ENCODE measurements around the gene TTC39C. TPM values are rescaled to one million over a fixed set of nuclear protein-coding genes. Genes with fewer than 3 reads are reported as not detected.
"Not testable (repeated sequence)": the region's sequence is repeated elsewhere in the genome, so short reads cannot be mapped to it uniquely, and the experiment has no call there.

TTC39C gene
- total RNA-seq, 1 experiment from 2014 or later, result not detected

GRCh38 chr18:24071029-24071428 is 56.5 kb downstream of the TTC39C start:
- no peaks in the 10 kb centered on the region for H3K36me3 ChIP-seq (ENCODE audit: insufficient read depth, low read length)

GRCh38 chr18:24071779-24072178 is 57.2 kb downstream of the TTC39C start:
- Histone ChIP-seq H3K9ac (ENCODE audit: low read length) (no peak overlapping the region), H4K20me1 (ENCODE audit: insufficient read depth, low read depth, low read length) (no peaks in the 10 kb centered on the region), H3K27ac (ENCODE audit: low read length) (no peak overlapping the region), H3K36me3 (ENCODE audit: insufficient read depth, low read length) (no peaks in the 10 kb centered on the region), H3K4me1 (ENCODE audit: low read length) (no peaks in the 10 kb centered on the region), H3K27me3 (ENCODE audit: low read length) (no peaks in the 10 kb centered on the region), H3K79me2 (ENCODE audit: low read length) (no peaks in the 10 kb centered on the region), H3K9me3 (ENCODE audit: low read length) (no peaks in the 10 kb centered on the region), H2AFZ (ENCODE audit: low read length) (no peak overlapping the region), H3K4me2 (ENCODE audit: low read depth, low read length, poor library complexity, severe bottlenecking) (no peak overlapping the region), H3K9me2 (replicated peaks; ENCODE audit: insufficient read depth, low read length) (no peaks in the 10 kb centered on the region), H3K4me3 (ENCODE audit: low read length) (no peak overlapping the region)
- no peak for DNase-seq

More at GRCh38 chr18:24071029-24071428, 56.5 kb downstream of the TTC39C start:
- Histone ChIP-seq H3K79me2 (ENCODE audit: low read length) (no peaks in the 10 kb centered on the region), H3K4me2 (ENCODE audit: low read depth, low read length, poor library complexity, severe bottlenecking) (no peak overlapping the region), H3K4me1 (ENCODE audit: low read length) (no peaks in the 10 kb centered on the region), H3K9me3 (ENCODE audit: low read length) (no peaks in the 10 kb centered on the region), H4K20me1 (ENCODE audit: insufficient read depth, low read depth, low read length) (no peaks in the 10 kb centered on the region), H3K27me3 (ENCODE audit: low read length) (no peaks in the 10 kb centered on the region), H3K4me3 (ENCODE audit: low read length) (no peak overlapping the region), H3K9me2 (replicated peaks; ENCODE audit: insufficient read depth, low read length) (no peaks in the 10 kb centered on the region), H3K27ac (ENCODE audit: low read length) (no peak overlapping the region), H3K9ac (ENCODE audit: low read length) (no peak overlapping the region), H2AFZ (ENCODE audit: low read length) (no peak overlapping the region)
- DNase-seq, result no peak

- Histone ChIP-seq H3K27me3 (ENCODE audit: low read length) (no peaks in the 10 kb centered on the region), H4K20me1 (ENCODE audit: insufficient read depth, low read depth, low read length) (no peaks in the 10 kb centered on the region), H2AFZ (ENCODE audit: low read length) (no peak overlapping the region), H3K4me1 (ENCODE audit: low read length) (no peaks in the 10 kb centered on the region), H3K79me2 (ENCODE audit: low read length) (no peaks in the 10 kb centered on the region), H3K27ac (ENCODE audit: low read length) (no peak overlapping the region), H3K9me2 (replicated peaks; ENCODE audit: insufficient read depth, low read length) (no peaks in the 10 kb centered on the region), H3K4me3 (ENCODE audit: low read length) (no peak overlapping the region), H3K4me2 (ENCODE audit: low read depth, low read length, poor library complexity, severe bottlenecking) (no peak overlapping the region), H3K36me3 (ENCODE audit: insufficient read depth, low read length) (no peaks in the 10 kb centered on the region), H3K9ac (ENCODE audit: low read length) (no peak overlapping the region), H3K9me3 (ENCODE audit: low read length) (no peaks in the 10 kb centered on the region)
- no peak for DNase-seq
Measured at GRCh38 chr18:24072743-24073142, 58.2 kb downstream of the TTC39C start.

- Histone ChIP-seq H3K27me3 (ENCODE audit: low read length) (no peaks in the 10 kb centered on the region), H3K79me2 (ENCODE audit: low read length) (no peaks in the 10 kb centered on the region), H3K4me2 (ENCODE audit: low read depth, low read length, poor library complexity, severe bottlenecking) (no peak overlapping the region), H2AFZ (ENCODE audit: low read length) (no peak overlapping the region), H3K9ac (ENCODE audit: low read length) (no peak overlapping the region), H4K20me1 (ENCODE audit: insufficient read depth, low read depth, low read length) (no peaks in the 10 kb centered on the region), H3K27ac (ENCODE audit: low read length) (no peak overlapping the region), H3K4me3 (ENCODE audit: low read length) (no peak overlapping the region), H3K9me2 (replicated peaks; ENCODE audit: insufficient read depth, low read length) (no peaks in the 10 kb centered on the region), H3K36me3 (ENCODE audit: insufficient read depth, low read length) (no peaks in the 10 kb centered on the region), H3K4me1 (ENCODE audit: low read length) (no peaks in the 10 kb centered on the region), H3K9me3 (ENCODE audit: low read length) (no peaks in the 10 kb centered on the region)
- no peak for DNase-seq
Measured at GRCh38 chr18:24073791-24074190, 59.2 kb downstream of the TTC39C start.

- not testable (repeated sequence) for H3K4me1 ChIP-seq (ENCODE audit: low read length); H3K79me2 ChIP-seq (ENCODE audit: low read length); H2AFZ ChIP-seq (ENCODE audit: low read length); H3K36me3 ChIP-seq (ENCODE audit: insufficient read depth, low read length); H3K27me3 ChIP-seq (ENCODE audit: low read length); H3K9me3 ChIP-seq (ENCODE audit: low read length); H3K9ac ChIP-seq (ENCODE audit: low read length); H3K27ac ChIP-seq (ENCODE audit: low read length); H3K4me2 ChIP-seq (ENCODE audit: low read depth, low read length, poor library complexity, severe bottlenecking); H4K20me1 ChIP-seq (ENCODE audit: insufficient read depth, low read depth, low read length); H3K9me2 ChIP-seq (replicated peaks; ENCODE audit: insufficient read depth, low read length); H3K4me3 ChIP-seq (ENCODE audit: low read length); DNase-seq
Measured at GRCh38 chr18:24074757-24075156, 60.2 kb downstream of the TTC39C start.

GRCh38 chr18:24075767-24076597 is 61.4 kb downstream of the TTC39C start:
- Histone ChIP-seq H2AFZ (ENCODE audit: low read length) (no peak overlapping the region), H3K79me2 (ENCODE audit: low read length) (no peaks in the 10 kb centered on the region), H3K9me3 (ENCODE audit: low read length) (no peaks in the 10 kb centered on the region), H3K4me3 (ENCODE audit: low read length) (no peak overlapping the region), H3K9ac (ENCODE audit: low read length) (no peak overlapping the region), H3K27ac (ENCODE audit: low read length) (no peak overlapping the region), H3K27me3 (ENCODE audit: low read length) (no peaks in the 10 kb centered on the region), H3K36me3 (ENCODE audit: insufficient read depth, low read length) (no peaks in the 10 kb centered on the region), H3K4me1 (ENCODE audit: low read length) (no peaks in the 10 kb centered on the region), H4K20me1 (ENCODE audit: insufficient read depth, low read depth, low read length) (no peaks in the 10 kb centered on the region), H3K9me2 (replicated peaks; ENCODE audit: insufficient read depth, low read length) (no peaks in the 10 kb centered on the region), H3K4me2 (ENCODE audit: low read depth, low read length, poor library complexity, severe bottlenecking) (no peak overlapping the region)
- no peak for DNase-seq

GRCh38 chr18:24076950-24077349 is 62.4 kb downstream of the TTC39C start:
- no peak overlapping the region for H3K27ac ChIP-seq (ENCODE audit: low read length)
- no peaks in the 10 kb centered on the region for H3K9me3 ChIP-seq (ENCODE audit: low read length)
- no peak overlapping the region for H2AFZ ChIP-seq (ENCODE audit: low read length)
- no peaks in the 10 kb centered on the region for H3K79me2 ChIP-seq (ENCODE audit: low read length)
- no peak overlapping the region for H3K9ac ChIP-seq (ENCODE audit: low read length)
- no peaks in the 10 kb centered on the region for H3K27me3 ChIP-seq (ENCODE audit: low read length)
- H4K20me1 ChIP-seq (ENCODE audit: insufficient read depth, low read depth, low read length), result no peaks in the 10 kb centered on the region
- H3K36me3 ChIP-seq (ENCODE audit: insufficient read depth, low read length), result no peaks in the 10 kb centered on the region
- H3K4me2 ChIP-seq (ENCODE audit: low read depth, low read length, poor library complexity, severe bottlenecking), result no peak overlapping the region
- H3K4me1 ChIP-seq (ENCODE audit: low read length), result no peaks in the 10 kb centered on the region
- H3K4me3 ChIP-seq (ENCODE audit: low read length), result no peak overlapping the region
- H3K9me2 ChIP-seq (replicated peaks; ENCODE audit: insufficient read depth, low read length), result no peaks in the 10 kb centered on the region
- DNase-seq, result no peak

- no peak overlapping the region for H3K9ac ChIP-seq (ENCODE audit: low read length)
- H2AFZ ChIP-seq (ENCODE audit: low read length), result no peak overlapping the region
- no peaks in the 10 kb centered on the region for H3K36me3 ChIP-seq (ENCODE audit: insufficient read depth, low read length)
- no peaks in the 10 kb centered on the region for H3K79me2 ChIP-seq (ENCODE audit: low read length)
- no peaks in the 10 kb centered on the region for H3K9me2 ChIP-seq (replicated peaks; ENCODE audit: insufficient read depth, low read length)
- no peak overlapping the region for H3K27ac ChIP-seq (ENCODE audit: low read length)
- no peaks in the 10 kb centered on the region for H3K27me3 ChIP-seq (ENCODE audit: low read length)
- H3K9me3 ChIP-seq (ENCODE audit: low read length), result no peaks in the 10 kb centered on the region
- no peak overlapping the region for H3K4me3 ChIP-seq (ENCODE audit: low read length)
- H4K20me1 ChIP-seq (ENCODE audit: insufficient read depth, low read depth, low read length), result no peaks in the 10 kb centered on the region
- DNase-seq, result no peak
- no peaks in the 10 kb centered on the region for H3K4me1 ChIP-seq (ENCODE audit: low read length)
- H3K4me2 ChIP-seq (ENCODE audit: low read depth, low read length, poor library complexity, severe bottlenecking), result no peak overlapping the region
Measured at GRCh38 chr18:24078391-24078790, 63.8 kb downstream of the TTC39C start.
